ENCODE data around the gene TEX35.

TEX35 gene

GRCh38 chr1:178564086-178564782 lies 51.3 kb downstream of the TEX35 start:
- no peak for DNase-seq (ENCODE audit: low read depth)

DNA sequence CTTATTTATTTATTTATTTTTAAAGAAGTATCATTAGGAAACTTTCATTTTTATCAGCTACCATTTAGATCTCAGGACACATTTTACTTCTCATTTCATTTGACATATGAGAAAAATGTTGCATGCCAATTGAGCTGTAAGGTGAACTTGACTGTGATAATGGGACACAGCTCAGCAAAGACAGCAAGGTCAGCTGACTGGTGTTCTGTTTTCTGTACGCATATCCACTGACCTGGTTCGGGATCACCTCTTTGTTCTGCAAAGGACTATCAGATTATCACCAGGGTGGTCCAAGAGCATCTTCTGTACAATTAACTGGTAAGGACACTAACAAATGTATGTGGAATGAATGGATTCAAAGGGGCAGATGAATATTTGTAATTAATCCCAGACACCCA lies 51.9 kb downstream of the TEX35 start:
- TF ChIP-seq, protein P1, sequence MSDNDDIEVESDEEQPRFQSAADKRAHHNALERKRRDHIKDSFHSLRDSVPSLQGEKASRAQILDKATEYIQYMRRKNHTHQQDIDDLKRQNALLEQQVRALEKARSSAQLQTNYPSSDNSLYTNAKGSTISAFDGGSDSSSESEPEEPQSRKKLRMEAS (IDR thresholded peaks at IDR 0.05; ENCODE audit: low read depth, low read length), result no peak
- TF ChIP-seq MYC (IDR thresholded peaks at IDR 0.05; ENCODE audit: low read depth, low read length), result no peak
- no peak overlapping the region for H3K4me3 ChIP-seq (ENCODE audit: low read depth, low read length)
- no peak for DNase-seq (ENCODE audit: low read depth)

More at GRCh38 chr1:178564086-178564782, 51.3 kb downstream of the TEX35 start:
- TF ChIP-seq, protein P1 (IDR thresholded peaks at IDR 0.05; ENCODE audit: low read depth, low read length), result no peak
- TF ChIP-seq, protein P2, sequence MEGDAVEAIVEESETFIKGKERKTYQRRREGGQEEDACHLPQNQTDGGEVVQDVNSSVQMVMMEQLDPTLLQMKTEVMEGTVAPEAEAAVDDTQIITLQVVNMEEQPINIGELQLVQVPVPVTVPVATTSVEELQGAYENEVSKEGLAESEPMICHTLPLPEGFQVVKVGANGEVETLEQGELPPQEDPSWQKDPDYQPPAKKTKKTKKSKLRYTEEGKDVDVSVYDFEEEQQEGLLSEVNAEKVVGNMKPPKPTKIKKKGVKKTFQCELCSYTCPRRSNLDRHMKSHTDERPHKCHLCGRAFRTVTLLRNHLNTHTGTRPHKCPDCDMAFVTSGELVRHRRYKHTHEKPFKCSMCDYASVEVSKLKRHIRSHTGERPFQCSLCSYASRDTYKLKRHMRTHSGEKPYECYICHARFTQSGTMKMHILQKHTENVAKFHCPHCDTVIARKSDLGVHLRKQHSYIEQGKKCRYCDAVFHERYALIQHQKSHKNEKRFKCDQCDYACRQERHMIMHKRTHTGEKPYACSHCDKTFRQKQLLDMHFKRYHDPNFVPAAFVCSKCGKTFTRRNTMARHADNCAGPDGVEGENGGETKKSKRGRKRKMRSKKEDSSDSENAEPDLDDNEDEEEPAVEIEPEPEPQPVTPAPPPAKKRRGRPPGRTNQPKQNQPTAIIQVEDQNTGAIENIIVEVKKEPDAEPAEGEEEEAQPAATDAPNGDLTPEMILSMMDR (IDR thresholded peaks at IDR 0.05; ENCODE audit: low read depth, low read length), result no peak
- TF ChIP-seq MYC (IDR thresholded peaks at IDR 0.05; ENCODE audit: low read depth, low read length), result no peak
- TF ChIP-seq POLR2A (IDR thresholded peaks at IDR 0.05; ENCODE audit: extremely low read depth, insufficient read length), result no peak
- no peak overlapping the region for H3K4me3 ChIP-seq (ENCODE audit: low read depth, low read length)

GRCh38 chr1:178565586-178565985 lies 52.7 kb downstream of the TEX35 start:
- no peak for DNase-seq (ENCODE audit: low read depth)
- TF ChIP-seq, protein P1 (IDR thresholded peaks at IDR 0.05; ENCODE audit: low read depth, low read length), result no peak
- no peak for TF ChIP-seq MYC (IDR thresholded peaks at IDR 0.05; ENCODE audit: low read depth, low read length)
- TF ChIP-seq, protein P2 (IDR thresholded peaks at IDR 0.05; ENCODE audit: low read depth, low read length), result no peak
- TF ChIP-seq POLR2A (IDR thresholded peaks at IDR 0.05; ENCODE audit: extremely low read depth, insufficient read length), result no peak

GRCh38 chr1:178566187-178566586 lies 53.3 kb downstream of the TEX35 start:
- TF ChIP-seq, protein P1 (IDR thresholded peaks at IDR 0.05; ENCODE audit: low read depth, low read length), result no peak
- no peak for DNase-seq (ENCODE audit: low read depth)
- no peak overlapping the region for H3K4me3 ChIP-seq (ENCODE audit: low read depth, low read length)

More at GRCh38 chr1:178565586-178565985, 52.7 kb downstream of the TEX35 start:
- H3K4me3 ChIP-seq (ENCODE audit: low read depth, low read length), result no peak overlapping the region

GRCh38 chr1:178571807-178572206 lies 58.9 kb downstream of the TEX35 start:
- TF ChIP-seq MYC (IDR thresholded peaks at IDR 0.05; ENCODE audit: low read depth, low read length) (no peak), POLR2A (IDR thresholded peaks at IDR 0.05; ENCODE audit: extremely low read depth, insufficient read length) (no peak)
- TF ChIP-seq, protein P2 (IDR thresholded peaks at IDR 0.05; ENCODE audit: low read depth, low read length), result no peak
- TF ChIP-seq, protein P1 (IDR thresholded peaks at IDR 0.05; ENCODE audit: low read depth, low read length), result no peak
- DNase-seq (ENCODE audit: low read depth), result no peak
- H3K4me3 ChIP-seq (ENCODE audit: low read depth, low read length), result no peak overlapping the region
